Kidney (tissue), 14 donors: ENCODE measurements around the gene CERK. TPM values are rescaled to one million over a fixed set of nuclear protein-coding genes. Genes with fewer than 3 reads are reported as not detected.

Experiments
- DNase-seq, 5 donors: peaks; one replicate each; pipeline ENCODE4 v3.0.0-alpha.2; 2013 to 2020
- FAIRE-seq: peaks from 2 replicates; lab custom pipeline; 2012; peaks lifted over from hg19 to GRCh38; lab: Jason Lieb, UNC
- H3K27ac ChIP-seq, 2 donors: one replicate each; pipeline ENCODE4 v1.7.0; 2013; ENCODE audit warnings: low read depth in 2 of 2, low read length in 2 of 2, inconsistent platforms in 1 of 2
- H3K27me3 ChIP-seq: one replicate; pipeline ENCODE4 v1.7.1; 2013; ENCODE audit warnings: low read length, inconsistent platforms; ENCODE audit not compliant: control insufficient read depth, insufficient read depth
- H3K36me3 ChIP-seq, 3 donors: one replicate each; pipeline versions ENCODE4 v1.7.0 to v1.7.1; 2013; ENCODE audit warnings: low read length in 3 of 3, control low read depth in 1 of 3, inconsistent platforms in 1 of 3; ENCODE audit not compliant: insufficient read depth in 3 of 3, control insufficient read depth in 2 of 3
- H3K4me1 ChIP-seq, 3 donors: one replicate each; pipeline versions ENCODE4 v1.7.0 to v1.7.1; 2013; ENCODE audit warnings: low read length in 3 of 3, inconsistent platforms in 1 of 3, low read depth in 1 of 3; ENCODE audit not compliant: control insufficient read depth in 2 of 3, insufficient read depth in 2 of 3
- H3K4me3 ChIP-seq, 3 donors: one replicate each; pipeline versions ENCODE4 v1.7.0 to v1.8.1; 2013; ENCODE audit warnings: low read length in 3 of 3, control low read depth in 1 of 3, inconsistent platforms in 1 of 3
- H3K9ac ChIP-seq, 3 donors: one replicate each; pipeline versions ENCODE4 v1.7.0 to v1.7.1; 2013; ENCODE audit warnings: low read length in 3 of 3, control low read depth in 1 of 3, inconsistent platforms in 1 of 3
- H3K9me3 ChIP-seq, 3 donors: one replicate each; pipeline versions ENCODE4 v1.7.0 to v1.7.1; 2013; ENCODE audit warnings: low read length in 3 of 3, control low read depth in 1 of 3, inconsistent platforms in 1 of 3; ENCODE audit not compliant: control insufficient read depth in 2 of 3, insufficient read depth in 1 of 3
- intact Hi-C: fragments of 100-400 bp; cut with DNase I; formaldehyde crosslinking; loops from one replicate; pipeline ENCODE4 v1.11.1; 2022
- polyA plus RNA-seq: library from polyadenylated mRNA; stranded (reverse); fragments of 350-450 nt; fragmentation: Illumina TruSeq; extraction: RNeasy Lipid Tissue Mini Kit (QIAGEN cat#74804); gene quantifications from one replicate; pipeline ENCODE4 v1.2.3, GENCODE V29; 2014; ENCODE audit warnings: low read depth, low replicate concordance; ENCODE audit not compliant: insufficient read depth
- total RNA-seq: library from RNA; stranded (reverse); fragmentation: NEBNext Ultra II Directional; extraction: Animal tissue kit (Norgen Biotek cat#: 25700); gene quantifications from one replicate; pipeline ENCODE4 v1.2.1, GENCODE V29; 2021
- TF ChIP-seq, protein P1 (sequence below): IDR thresholded peaks from 3 replicates; pipeline ENCODE4 v1.5.1; 2012; ENCODE audit warnings: mild to moderate bottlenecking, moderate library complexity, borderline replicate concordance; ENCODE audit not compliant: insufficient read depth; ENCODE audit errors: extremely low read depth
- donor health status: control.
- donor health status: control.
- donor health status: control.
- donor health status: control.
- donor health status: control.
- donor health status: DM: yes; HTN: yes; CAD: no.
- donor health status: Normal renal cell carcinoma (clear cell type).

The CERK gene
- total and polyA plus RNA-seq, 2 donors from 2014 or later: 21.6 to 28.2 TPM

DNA sequence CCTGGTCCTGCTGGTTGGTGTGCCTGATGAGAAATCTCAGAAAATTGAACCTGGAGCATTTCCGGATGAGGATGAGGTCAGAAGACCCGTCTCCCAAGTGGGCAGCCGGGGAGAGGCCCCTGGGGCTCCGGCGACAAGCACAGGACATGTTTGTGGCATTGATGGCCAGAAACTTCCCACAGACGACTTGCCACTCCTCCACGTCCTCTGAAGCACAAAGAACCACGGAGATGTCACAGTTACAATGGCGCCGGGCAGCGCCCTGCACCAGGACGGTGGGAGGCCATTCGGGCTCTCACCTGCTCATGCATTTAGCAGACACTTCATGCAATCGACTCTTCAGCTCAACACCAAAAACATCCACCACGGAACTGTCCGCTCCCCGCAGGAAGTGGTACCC lies 46.5 kb downstream of the CERK start:
- no peaks in the 10 kb centered on the region for H3K4me1 ChIP-seq
- peaks cover 0 to 31% (median 21%) of the 10 kb centered on the region in 3 donors for H3K36me3 ChIP-seq
- H3K27me3 ChIP-seq: no peaks in the 10 kb centered on the region
- no peak overlapping the region for H3K27ac ChIP-seq
- H3K9me3 ChIP-seq: no peaks in the 10 kb centered on the region
- no peak for DNase-seq
- FAIRE-seq: no peak
- H3K9ac ChIP-seq: no peak overlapping the region
- no peak overlapping the region for H3K4me3 ChIP-seq
- TF ChIP-seq, protein P1, sequence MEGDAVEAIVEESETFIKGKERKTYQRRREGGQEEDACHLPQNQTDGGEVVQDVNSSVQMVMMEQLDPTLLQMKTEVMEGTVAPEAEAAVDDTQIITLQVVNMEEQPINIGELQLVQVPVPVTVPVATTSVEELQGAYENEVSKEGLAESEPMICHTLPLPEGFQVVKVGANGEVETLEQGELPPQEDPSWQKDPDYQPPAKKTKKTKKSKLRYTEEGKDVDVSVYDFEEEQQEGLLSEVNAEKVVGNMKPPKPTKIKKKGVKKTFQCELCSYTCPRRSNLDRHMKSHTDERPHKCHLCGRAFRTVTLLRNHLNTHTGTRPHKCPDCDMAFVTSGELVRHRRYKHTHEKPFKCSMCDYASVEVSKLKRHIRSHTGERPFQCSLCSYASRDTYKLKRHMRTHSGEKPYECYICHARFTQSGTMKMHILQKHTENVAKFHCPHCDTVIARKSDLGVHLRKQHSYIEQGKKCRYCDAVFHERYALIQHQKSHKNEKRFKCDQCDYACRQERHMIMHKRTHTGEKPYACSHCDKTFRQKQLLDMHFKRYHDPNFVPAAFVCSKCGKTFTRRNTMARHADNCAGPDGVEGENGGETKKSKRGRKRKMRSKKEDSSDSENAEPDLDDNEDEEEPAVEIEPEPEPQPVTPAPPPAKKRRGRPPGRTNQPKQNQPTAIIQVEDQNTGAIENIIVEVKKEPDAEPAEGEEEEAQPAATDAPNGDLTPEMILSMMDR: no peak
- intact Hi-C loops: no loop called here

DNA sequence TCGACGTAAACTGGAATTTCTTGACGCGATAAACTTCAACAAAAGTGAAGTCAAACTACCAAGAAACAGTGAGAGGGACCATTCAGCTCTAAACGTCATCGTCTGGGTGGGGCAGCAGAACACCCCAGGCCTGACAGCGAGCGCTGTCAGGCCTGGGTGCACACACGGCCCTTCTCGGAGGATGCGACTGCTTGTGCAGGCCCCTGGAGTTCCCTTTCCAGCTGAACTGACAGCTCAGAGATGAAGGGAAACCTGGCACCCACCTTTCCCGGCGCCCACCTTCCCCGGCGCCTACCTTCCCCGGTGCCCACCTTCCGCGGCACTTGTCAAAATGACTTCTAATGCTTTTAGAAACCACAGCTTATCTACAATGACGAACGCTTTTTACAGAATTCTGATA lies 47.9 kb downstream of the CERK start:
- H3K36me3 ChIP-seq: peaks cover 0 to 22% (median 17%) of the 10 kb centered on the region in 3 donors
- no peaks in the 10 kb centered on the region for H3K4me1 ChIP-seq
- H3K9ac ChIP-seq: no peak overlapping the region
- H3K4me3 ChIP-seq: no peak overlapping the region
- H3K27ac ChIP-seq: no peak overlapping the region
- no peaks in the 10 kb centered on the region for H3K27me3 ChIP-seq
- TF ChIP-seq, protein P1: no peak
- DNase-seq (no peak), FAIRE-seq (no peak)
- H3K9me3 ChIP-seq: no peaks in the 10 kb centered on the region
- intact Hi-C loops: no loop called here

DNA sequence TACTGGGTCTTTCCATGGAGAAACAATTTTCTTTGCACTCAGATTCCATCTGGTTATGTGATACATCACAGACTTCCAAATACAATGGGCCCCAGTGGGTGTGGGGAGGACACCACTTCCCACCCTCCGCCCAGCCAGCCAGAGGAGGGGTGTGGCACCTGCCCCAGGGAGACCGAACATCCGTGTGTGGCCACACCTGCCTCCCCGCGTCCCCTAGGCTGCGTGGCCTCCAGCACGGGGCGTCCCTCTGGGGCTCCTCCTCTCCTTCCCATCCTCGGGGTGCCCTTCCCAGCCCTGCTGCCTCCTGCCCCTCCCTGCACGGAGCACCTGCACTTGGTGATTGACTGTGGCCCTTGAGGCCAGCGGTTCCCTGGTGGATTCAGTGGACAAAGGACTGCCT lies 49.1 kb downstream of the CERK start:
- TF ChIP-seq, protein P1: no peak
- no peak overlapping the region for H3K27ac ChIP-seq
- DNase-seq (no peak), FAIRE-seq (no peak)
- no peak overlapping the region for H3K4me3 ChIP-seq
- intact Hi-C loops: no loop called here
- no peak overlapping the region for H3K9ac ChIP-seq
- H3K36me3 ChIP-seq: peaks cover 0 to 15% (median 10%) of the 10 kb centered on the region in 3 donors
- H3K9me3 ChIP-seq: no peaks in the 10 kb centered on the region
- H3K27me3 ChIP-seq: no peaks in the 10 kb centered on the region
- H3K4me1 ChIP-seq: no peaks in the 10 kb centered on the region

DNA sequence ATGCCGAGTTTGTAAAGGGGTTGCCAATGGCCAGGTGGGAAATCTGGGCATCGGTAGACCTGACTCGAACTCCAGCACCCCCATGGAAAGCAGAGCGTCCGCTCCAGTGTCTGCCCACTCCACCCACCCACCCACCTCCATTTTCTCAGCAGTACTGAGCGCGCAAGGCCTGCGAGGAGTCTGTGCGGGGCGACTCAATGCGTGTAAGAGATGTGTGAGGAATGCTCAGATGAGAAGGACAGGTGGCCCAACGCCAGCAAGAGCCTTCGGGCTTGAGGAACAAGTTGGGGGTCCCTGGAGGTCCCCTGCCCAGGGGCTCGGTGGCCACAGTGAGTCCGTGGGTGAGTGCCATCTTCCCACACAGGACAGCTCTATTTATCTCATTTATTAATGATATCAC lies 50.6 kb downstream of the CERK start:
- no peak overlapping the region for H3K4me3 ChIP-seq
- H3K9me3 ChIP-seq: no peaks in the 10 kb centered on the region
- DNase-seq (no peak), FAIRE-seq (no peak)
- intact Hi-C loops: no loop called here
- H3K9ac ChIP-seq: no peak overlapping the region
- no peaks in the 10 kb centered on the region for H3K27me3 ChIP-seq
- TF ChIP-seq, protein P1: no peak
- H3K4me1 ChIP-seq: no peaks in the 10 kb centered on the region
- peaks cover 0 to 10% (median 6%) of the 10 kb centered on the region in 3 donors for H3K36me3 ChIP-seq
- H3K27ac ChIP-seq: no peak overlapping the region
